Right lobe of liver (tissue), 6 donors: ENCODE results near the gene EPHB1. TPM values are rescaled to one million over a fixed set of nuclear protein-coding genes. Genes with fewer than 3 reads are reported as not detected.

Experiments used
- ATAC-seq, 4 donors: fragments of 200-7000 bp; cut with Tn5 transposase; one replicate each; pipeline ENCODE4 v1.9.1; 2020; ENCODE audit warnings: mild to moderate bottlenecking in 4 of 4, moderate library complexity in 4 of 4
- DNase-seq, 3 donors: peaks; one replicate each; pipeline ENCODE4 v3.0.0-alpha.2; 2020
- H3K27ac ChIP-seq, 3 donors: fragments of 200-600 bp; one replicate each; pipeline ENCODE4 v1.8.0; 2022
- H3K27me3 ChIP-seq, 2 donors: fragments of 200-600 bp; one replicate each; pipeline ENCODE4 v1.8.0; 2022
- H3K36me3 ChIP-seq, 4 donors: fragments of 200-600 bp; sonication (generic) in 1 of 4; one replicate each; pipeline versions ENCODE4 v1.5.1 to v1.8.0; 2017 to 2022; ENCODE audit warnings: control low read depth in 1 of 4
- H3K4me1 ChIP-seq, 4 donors: fragments of 200-600 bp; sonication (generic) in 1 of 4; one replicate each; pipeline versions ENCODE4 v1.5.1 to v1.8.0; 2017 to 2022; ENCODE audit warnings: control low read depth in 1 of 4
- H3K4me3 ChIP-seq, 3 donors: fragments of 200-600 bp; one replicate each; pipeline ENCODE4 v1.8.0; 2022
- H3K9me3 ChIP-seq, 4 donors: fragments of 200-600 bp; sonication (generic) in 1 of 4; one replicate each; pipeline versions ENCODE4 v1.5.1 to v1.8.0; 2017 to 2022; ENCODE audit warnings: control low read depth in 1 of 4
- POLR2A ChIP-seq: fragments of 450-650 bp; IDR thresholded peaks from one replicate; pipeline ENCODE4 v1.6.1; 2017; ENCODE audit warnings: antibody characterized with exemption, mild to moderate bottlenecking
- WGBS: methylation state at CpG from one replicate; pipeline ENCODE4 v1.1.6; 2018; ENCODE audit warnings: low coverage, low lambda C conversion rate; ENCODE audit not compliant: insufficient coverage; ENCODE audit errors: missing lambda C conversion rate; 5-methylcytosine and 5-hydroxymethylcytosine counted together
- intact Hi-C, 2 donors: fragments of 100-400 bp; cut with DNase I; formaldehyde crosslinking; loops; one replicate each; pipeline versions ENCODE4 v1.11.2 to v1.14.1; 2022
- total RNA-seq, 6 experiments: library from RNA; depleted of rRNA in 2 of 6; stranded (reverse); fragments of >200 nt in 2 of 6; fragmentation: NEBNext Ultra II Directional in 3 of 6; extraction: Animal tissue kit (Norgen Biotek cat#: 25700) in 3 of 6; gene quantifications; one replicate each; pipeline versions ENCODE4 v1.1.0 to v1.2.4, GENCODE V29; 2016 to 2023
- TF ChIP-seq, protein P1 (sequence below), 4 donors: fragments of 200-600 bp in 3 of 4; fragments of 450-650 bp in 1 of 4; IDR thresholded peaks; one replicate each; pipeline versions ENCODE4 v1.5.1 to v1.8.0; 2016 to 2022; ENCODE audit warnings: antibody characterized with exemption in 4 of 4, mild to moderate bottlenecking in 2 of 4
- donor health status: DM: no; HTN: yes; CAD: no.
- donor health status: DM: no; HTN: no; CAD: no.
- donor health status: DM: no; HTN: no; CAD: no.
- donor health status: DM: no; HTN: yes; CAD: no.
- donor health status: DM: no; HTN: yes; CAD: no.

Gene EPHB1
- total RNA-seq, 6 experiments from 2014 or later: 0.63 to 10.9 (median 1.8) TPM

DNA sequence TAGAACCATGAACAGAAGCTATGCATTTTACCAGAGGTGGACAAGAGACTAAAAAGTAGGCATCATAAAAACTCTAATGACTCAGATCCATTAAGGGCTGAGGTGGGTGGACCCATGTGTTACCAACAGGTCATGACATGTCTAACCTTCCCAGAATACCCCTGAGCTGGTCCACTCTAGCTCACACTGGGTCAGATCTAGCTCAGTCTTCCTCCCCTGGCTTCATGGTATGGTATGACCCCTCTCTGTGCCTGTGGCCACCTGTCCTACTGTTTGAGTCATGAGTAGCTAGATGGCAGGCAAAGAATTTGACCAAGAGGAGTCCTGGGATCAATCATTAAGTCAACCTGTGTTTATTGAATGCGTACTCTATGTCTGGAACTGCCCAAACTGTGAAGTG, 340.4 kb downstream of the EPHB1 start:
- Histone ChIP-seq H3K9me3 (no peaks in the 10 kb centered on the region), H3K27ac (no peak overlapping the region), H3K4me3 (no peak overlapping the region), H3K36me3 (no peaks in the 10 kb centered on the region), H3K27me3 (no peaks in the 10 kb centered on the region), H3K4me1 (peaks cover 0 to 4% (median 1%) of the 10 kb centered on the region in 4 donors)
- DNase-seq (no peak), ATAC-seq (no peak)
- intact Hi-C loops: no loop called here
- WGBS: 100% methylated on average over 1 of the region's 1 CpG
- TF ChIP-seq POLR2A: no peak
- TF ChIP-seq, protein P1, sequence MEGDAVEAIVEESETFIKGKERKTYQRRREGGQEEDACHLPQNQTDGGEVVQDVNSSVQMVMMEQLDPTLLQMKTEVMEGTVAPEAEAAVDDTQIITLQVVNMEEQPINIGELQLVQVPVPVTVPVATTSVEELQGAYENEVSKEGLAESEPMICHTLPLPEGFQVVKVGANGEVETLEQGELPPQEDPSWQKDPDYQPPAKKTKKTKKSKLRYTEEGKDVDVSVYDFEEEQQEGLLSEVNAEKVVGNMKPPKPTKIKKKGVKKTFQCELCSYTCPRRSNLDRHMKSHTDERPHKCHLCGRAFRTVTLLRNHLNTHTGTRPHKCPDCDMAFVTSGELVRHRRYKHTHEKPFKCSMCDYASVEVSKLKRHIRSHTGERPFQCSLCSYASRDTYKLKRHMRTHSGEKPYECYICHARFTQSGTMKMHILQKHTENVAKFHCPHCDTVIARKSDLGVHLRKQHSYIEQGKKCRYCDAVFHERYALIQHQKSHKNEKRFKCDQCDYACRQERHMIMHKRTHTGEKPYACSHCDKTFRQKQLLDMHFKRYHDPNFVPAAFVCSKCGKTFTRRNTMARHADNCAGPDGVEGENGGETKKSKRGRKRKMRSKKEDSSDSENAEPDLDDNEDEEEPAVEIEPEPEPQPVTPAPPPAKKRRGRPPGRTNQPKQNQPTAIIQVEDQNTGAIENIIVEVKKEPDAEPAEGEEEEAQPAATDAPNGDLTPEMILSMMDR (IDR thresholded peaks at IDR 0.05): no peak

DNA sequence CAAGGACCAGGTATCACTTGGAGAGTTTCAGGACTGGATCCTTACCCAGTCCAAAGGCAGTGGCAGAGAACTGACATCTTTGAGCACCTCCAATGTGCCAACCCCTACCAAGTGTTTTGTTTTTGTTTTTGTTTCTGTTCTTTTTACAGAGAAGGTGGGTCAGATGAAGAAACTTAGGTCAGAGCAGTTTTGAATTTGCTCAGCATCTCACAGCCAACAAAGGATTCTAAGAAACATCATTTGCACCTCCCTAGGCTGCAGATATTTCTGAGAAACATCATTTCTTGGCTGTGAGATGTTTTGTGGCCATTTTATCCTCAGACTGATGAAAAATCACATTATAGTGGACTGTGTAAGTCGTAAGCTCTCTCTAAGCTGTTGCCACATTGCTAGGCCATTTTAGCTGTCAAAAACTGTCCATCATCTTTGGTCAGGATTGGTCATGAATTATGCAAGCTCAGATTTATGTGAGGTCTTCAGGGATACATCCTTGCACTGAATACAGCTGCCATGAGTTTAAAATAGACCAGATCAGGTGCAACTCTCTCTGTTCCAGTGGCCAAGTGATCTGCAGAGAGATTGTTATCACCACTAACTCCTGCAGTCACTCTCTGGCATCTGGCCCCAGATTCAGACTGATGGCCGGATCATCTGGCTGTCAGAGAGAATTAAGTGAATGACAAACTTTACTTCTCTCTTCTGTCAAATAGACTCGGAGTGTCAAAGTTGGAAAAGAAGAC, 341.5 kb downstream of the EPHB1 start:
- no peaks in the 10 kb centered on the region for H3K9me3 ChIP-seq

GRCh38 chr3:135137296-135137695, 342.2 kb downstream of the EPHB1 start:
- TF ChIP-seq, protein P1 (IDR thresholded peaks at IDR 0.05): no peak
- no peak for TF ChIP-seq POLR2A

More for the DNA sequence above, 341.5 kb downstream of the EPHB1 start:
- no peak for TF ChIP-seq POLR2A
- TF ChIP-seq, protein P1 (IDR thresholded peaks at IDR 0.05): no peak
- no peak overlapping the region for H3K27ac ChIP-seq
- H3K36me3 ChIP-seq: no peaks in the 10 kb centered on the region
- H3K27me3 ChIP-seq: no peaks in the 10 kb centered on the region
- intact Hi-C loops: no loop called here
- H3K4me3 ChIP-seq: no peak overlapping the region
- WGBS: 47% methylated on average over 3 of the region's 3 CpGs
- ATAC-seq: no peak
- DNase-seq: no peak
- H3K4me1 ChIP-seq: peaks cover 0 to 11% (median 4%) of the 10 kb centered on the region in 4 donors

DNA sequence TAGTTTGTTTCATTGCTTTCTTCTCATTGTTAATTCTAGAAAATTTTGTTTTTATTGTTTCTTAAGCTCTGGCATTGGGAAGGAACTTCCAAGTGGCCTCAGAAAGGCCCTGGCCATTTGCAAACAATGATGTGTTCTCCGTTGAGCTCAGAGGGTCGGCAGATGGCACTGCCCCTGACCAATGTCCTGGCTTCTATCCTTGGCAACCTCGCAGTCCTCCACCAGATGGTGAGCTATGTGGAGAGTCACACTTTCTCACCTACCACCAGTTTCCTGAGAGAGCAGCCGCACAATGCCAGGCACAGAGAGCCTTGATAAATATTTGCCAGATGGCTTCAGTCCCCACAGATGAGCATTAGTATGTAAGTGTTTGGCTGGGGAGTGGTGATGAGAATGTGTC, 343.7 kb downstream of the EPHB1 start:
- no peaks in the 10 kb centered on the region for H3K9me3 ChIP-seq
- H3K4me3 ChIP-seq: no peak overlapping the region
- DNase-seq (no peak), ATAC-seq (no peak)
- no peaks in the 10 kb centered on the region for H3K27me3 ChIP-seq
- H3K36me3 ChIP-seq: no peaks in the 10 kb centered on the region
- intact Hi-C loops: no loop called here
- 71% methylated on average over 4 of the region's 4 CpGs for WGBS
- no peak for TF ChIP-seq POLR2A
- TF ChIP-seq, protein P1 (IDR thresholded peaks at IDR 0.05): no peak
- no peak overlapping the region for H3K27ac ChIP-seq
- peaks cover 0 to 32% (median 15%) of the 10 kb centered on the region in 4 donors for H3K4me1 ChIP-seq

More at GRCh38 chr3:135137296-135137695, 342.2 kb downstream of the EPHB1 start:
- ATAC-seq (no peak), DNase-seq (no peak)
- H3K27ac ChIP-seq: no peak overlapping the region
- H3K36me3 ChIP-seq: no peaks in the 10 kb centered on the region
- peaks cover 0 to 18% (median 8%) of the 10 kb centered on the region in 4 donors for H3K4me1 ChIP-seq
- no peak overlapping the region for H3K4me3 ChIP-seq
- H3K9me3 ChIP-seq: no peaks in the 10 kb centered on the region
- intact Hi-C loops: no loop called here
- 72% methylated on average over 2 of the region's 2 CpGs for WGBS
- no peaks in the 10 kb centered on the region for H3K27me3 ChIP-seq
